ENCODE results near the gene ZBTB20. TPM values are rescaled to one million over a fixed set of nuclear protein-coding genes. Genes with fewer than 3 reads are reported as not detected.

Gene ZBTB20
- total RNA-seq, 1 experiment from 2014 or later, result 4.8 TPM

DNA sequence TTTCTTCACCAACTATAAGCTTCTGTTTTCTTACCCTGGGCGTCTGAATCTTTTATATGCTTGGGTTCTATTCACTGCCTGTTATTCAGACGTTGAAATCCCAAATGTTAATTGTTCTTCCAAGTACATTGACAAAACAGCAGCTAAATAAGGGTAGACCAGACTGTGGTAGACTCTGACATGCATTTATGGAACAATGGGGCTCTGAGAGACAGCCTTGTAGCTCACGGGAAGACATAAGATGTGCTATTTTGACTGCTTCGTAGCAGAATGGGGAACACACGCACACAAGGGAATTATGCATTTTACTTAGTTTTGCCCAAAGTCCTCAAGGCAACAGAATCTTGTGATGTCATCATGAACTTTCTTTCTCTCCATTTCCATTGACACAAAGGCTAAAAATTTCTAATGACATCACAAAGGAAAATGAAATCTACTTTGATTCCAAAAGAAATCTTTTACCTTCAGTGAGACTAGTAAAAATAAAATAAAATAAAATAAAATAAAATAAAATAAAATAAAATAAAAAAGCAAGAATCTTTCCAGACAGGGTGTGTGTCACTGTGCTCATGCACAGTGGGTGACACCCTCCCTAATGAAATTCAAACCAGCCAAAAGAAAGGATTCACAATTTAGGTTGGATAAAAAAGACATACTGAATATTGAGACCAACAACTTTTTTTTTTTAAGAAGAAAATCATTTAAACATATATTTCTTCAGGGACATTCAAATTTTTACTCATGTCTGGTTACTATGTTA is 346.6 kb downstream of the ZBTB20 start:
- no peak for DNase-seq (ENCODE audit: extremely low read depth, low read depth)

DNA sequence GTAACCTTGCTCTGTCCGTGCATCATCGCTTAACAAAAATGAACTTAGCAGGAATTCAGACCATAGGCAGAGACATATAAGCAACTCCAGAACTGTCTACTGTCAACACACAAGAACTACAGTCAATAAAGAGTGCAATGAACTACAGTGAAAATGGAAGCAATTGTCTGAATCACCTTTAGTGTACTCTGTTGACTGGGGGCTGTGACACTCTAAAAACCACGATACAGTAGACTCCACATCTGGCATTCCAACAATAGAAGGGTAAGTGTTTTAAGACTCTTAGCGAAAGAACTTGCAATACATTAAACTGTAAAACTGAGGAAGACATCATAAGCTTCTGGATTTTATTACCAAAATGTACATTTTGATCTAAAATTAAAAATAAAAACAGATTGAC is 347.3 kb downstream of the ZBTB20 start:
- DNase-seq (ENCODE audit: extremely low read depth, low read depth), result no peak

DNA sequence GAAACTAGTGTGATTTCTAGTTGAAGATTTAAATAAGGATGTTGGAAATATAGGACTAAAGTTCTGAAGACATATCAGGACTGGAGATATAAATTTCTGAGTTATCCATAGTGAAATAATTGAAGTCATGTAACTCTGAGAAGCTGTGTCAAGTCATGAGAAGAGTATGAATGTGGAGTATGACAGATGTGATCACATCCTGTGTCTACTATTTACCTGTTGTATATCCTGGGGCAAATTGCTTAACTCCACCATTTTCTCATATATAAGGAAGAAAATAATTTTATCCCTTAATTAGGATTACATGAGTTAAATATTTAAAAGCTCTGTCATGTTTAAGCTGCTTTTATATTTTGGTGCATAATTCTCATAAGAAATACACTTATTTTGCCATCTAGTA is 350.3 kb downstream of the ZBTB20 start:
- no peak for DNase-seq (ENCODE audit: extremely low read depth, low read depth)

DNA sequence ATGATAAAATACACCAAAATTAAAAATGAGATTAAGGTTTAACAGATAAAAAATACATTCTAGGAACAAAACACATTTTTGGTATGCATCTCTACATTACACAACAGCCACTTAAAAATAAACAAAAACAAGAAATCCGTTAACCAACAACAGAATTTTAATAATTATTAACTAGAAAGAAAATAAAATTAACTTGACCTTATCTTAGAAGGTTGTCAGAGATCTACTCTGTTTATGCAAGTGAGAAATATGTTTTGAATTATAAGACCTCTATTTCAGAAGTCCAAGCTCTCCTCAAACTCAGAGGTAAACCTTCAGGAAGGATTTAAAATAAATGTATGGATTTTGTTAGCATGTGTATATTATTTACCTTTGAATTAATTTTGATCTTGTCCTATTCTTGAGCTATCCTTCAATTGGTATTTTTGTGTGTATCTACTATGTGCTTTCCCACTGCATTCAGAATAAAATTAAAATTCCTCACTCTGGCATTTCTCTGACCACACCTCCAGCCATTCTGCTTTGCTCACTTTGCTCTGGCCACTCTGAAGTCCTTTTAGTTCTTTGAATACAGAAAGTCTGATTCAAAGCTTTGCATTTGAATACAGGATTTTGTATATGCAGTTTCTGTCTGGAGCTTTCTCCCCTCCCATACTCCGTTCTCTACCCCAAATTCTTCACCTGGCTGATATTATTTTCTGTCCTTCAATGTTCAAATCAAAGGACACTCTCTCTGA is 352.0 kb downstream of the ZBTB20 start:
- no peak for DNase-seq (ENCODE audit: extremely low read depth, low read depth)

DNA sequence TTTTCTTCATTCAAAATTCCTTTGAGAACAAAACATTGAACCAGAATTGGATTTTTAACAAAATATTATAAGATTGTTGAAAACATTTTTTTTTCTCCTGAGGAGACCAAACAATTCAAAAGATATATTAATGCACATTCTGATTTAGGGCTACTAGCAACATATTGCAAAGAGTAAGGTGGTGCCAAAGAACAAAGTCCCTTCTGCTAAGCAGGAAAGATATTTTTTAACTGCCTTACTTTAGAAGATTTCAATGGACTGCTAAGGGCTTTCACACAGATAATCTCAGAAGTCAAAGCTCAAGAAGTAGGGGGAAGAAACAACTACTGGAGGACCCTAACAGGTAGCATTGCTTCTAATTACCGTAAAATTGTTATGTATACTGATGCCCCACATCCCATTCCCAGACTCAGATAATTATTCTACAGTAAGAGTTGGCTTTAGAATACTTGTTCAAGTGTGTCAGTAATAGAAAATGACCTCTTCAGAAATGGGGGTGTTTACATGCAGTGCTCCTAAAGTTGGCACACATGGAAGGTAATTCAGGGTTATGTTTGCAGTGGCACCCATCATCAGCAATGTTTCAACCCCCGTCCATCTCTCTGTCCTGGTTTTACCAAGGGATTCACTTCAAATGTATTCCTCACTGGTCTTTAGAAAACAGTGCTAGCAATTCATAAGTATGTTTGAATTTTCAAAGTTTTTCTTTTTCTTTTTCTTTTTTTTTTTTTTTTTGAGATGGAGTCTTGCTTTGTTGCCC is 354.7 kb downstream of the ZBTB20 start:
- DNase-seq (ENCODE audit: extremely low read depth, low read depth), result no peak

DNA sequence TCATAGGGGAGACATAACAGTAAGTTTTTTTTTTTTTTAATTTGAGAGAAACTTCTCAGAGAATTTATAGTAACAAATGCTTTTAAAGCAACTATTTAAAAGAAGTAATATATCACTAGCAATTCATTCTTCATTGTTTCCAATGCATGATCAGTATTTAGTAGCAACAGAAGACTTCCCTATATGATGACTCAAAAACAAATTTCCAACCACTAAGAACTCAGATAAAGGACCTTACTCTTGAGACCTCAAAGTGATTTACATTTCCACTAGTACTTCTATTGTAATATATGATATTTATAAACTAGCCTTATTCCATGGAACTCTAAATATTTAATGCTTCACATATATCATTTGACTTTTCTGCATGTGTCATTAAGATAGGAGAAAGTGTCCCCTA is 356.3 kb downstream of the ZBTB20 start:
- no peak for DNase-seq (ENCODE audit: extremely low read depth, low read depth)

DNA sequence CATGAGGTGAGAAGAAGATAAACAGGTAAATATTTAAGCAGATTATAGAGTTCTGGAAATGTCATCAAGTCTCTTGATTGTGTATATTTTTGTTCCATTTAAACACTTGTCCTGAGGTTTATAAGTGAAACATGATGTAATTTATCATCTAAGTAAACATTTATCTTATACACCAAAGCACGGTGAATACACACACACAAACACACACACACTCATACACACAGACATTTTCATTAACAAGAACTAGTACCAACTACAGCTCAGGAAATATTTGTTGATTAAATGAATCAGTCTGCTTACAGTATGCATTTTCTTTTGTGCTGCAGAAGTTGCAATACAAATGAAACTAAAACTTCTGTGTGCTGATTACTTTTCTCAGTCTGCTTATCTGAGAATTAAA is 357.3 kb downstream of the ZBTB20 start:
- no peak for DNase-seq (ENCODE audit: extremely low read depth, low read depth)

DNA sequence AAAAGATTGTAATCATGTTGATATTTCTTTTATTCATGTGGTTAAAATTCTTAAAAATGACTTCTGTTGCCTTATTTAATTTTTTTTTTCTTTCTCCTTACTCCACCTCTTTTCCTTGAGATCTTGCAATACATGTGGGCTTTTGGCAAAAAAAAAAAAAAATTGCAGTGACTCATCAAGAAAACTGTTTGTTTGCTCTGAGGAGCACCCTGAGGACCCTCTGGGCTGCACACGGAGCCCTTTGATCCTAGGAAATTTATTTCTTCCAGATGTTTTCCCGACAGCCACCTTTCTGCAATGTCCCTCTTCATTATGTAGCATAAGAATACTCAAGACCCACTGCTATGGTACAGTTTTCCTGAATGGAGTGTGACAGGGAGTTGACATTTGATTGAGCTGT is 371.7 kb downstream of the ZBTB20 start:
- no peak for DNase-seq (ENCODE audit: extremely low read depth, low read depth)

DNA sequence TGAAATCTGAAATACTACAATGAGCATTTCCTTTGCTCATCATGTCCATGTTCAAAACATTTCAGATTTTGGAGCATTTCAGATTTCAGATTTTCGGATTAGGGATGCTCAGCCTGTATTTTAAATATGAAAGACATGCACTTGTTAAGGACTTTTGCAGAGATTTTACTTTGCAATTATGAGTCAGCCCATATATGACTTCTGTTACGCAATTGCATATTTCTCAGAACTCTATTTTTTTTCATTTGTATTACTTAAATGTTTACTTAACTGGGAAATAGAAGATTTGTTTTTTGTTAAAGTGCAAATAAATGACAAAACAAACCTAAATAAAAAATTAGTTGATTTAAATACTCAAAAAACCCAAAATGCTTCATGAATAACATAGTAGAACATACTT is 376.2 kb downstream of the ZBTB20 start:
- no peak for DNase-seq (ENCODE audit: extremely low read depth, low read depth)

DNA sequence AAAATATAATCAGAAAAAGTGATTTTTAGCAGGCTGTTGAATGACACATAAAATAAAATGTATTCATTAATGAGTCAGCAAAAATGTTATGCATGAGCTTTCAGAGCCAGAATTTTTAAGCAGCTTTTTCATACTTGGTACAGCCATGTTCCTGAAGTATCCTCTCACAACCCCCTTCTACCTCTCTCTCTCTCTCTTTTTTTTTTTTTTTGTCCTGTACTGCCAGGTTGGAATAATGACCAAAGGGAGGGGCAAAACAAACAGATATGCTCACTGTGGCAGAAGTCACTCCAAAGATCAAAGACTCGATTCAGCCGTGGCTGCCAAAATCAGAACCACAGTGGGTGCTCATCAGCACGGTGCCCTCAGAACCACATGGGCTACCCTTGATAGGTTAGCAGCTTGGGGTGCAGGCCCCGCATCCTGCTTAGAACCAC is 383.0 kb downstream of the ZBTB20 start:
- no peak for DNase-seq (ENCODE audit: extremely low read depth, low read depth)

DNA sequence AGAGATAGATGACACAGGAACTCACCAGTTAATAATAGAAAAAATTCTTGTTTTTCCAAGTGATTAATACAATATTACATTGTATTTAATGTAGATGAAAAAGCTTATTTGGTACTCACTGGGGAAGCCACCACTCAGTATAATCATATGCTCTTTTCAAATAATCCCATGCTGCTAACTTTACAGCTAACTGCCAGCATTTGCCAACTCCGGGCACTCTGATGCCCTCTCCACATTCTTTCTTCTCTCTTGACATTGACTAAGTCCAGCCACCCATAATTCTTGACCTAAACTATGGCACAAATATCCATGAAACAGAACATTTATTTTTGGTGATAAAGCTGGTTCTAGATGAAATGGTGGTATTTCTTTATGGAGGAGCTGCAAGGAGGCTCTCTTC is 384.9 kb downstream of the ZBTB20 start:
- DNase-seq (ENCODE audit: extremely low read depth, low read depth), result no peak

DNA sequence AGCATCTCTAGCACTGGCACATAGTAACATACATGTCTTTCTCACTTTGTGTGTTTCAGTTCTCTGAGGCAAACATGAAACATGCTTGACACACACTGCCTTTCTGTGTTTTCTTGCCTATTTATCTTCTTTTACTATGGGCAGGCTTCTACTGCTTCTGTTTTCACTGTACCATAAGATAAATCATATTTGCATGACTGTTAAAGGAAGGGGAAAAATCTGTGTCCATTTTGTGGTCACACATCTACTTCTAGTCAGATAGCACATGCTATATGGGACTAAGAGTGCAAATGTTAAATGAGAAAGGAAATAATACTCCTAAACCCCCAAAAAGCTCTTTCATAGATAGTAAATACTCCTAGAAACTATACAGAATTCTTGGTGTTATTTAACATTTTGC is 386.4 kb downstream of the ZBTB20 start:
- DNase-seq (ENCODE audit: extremely low read depth, low read depth), result no peak

DNA sequence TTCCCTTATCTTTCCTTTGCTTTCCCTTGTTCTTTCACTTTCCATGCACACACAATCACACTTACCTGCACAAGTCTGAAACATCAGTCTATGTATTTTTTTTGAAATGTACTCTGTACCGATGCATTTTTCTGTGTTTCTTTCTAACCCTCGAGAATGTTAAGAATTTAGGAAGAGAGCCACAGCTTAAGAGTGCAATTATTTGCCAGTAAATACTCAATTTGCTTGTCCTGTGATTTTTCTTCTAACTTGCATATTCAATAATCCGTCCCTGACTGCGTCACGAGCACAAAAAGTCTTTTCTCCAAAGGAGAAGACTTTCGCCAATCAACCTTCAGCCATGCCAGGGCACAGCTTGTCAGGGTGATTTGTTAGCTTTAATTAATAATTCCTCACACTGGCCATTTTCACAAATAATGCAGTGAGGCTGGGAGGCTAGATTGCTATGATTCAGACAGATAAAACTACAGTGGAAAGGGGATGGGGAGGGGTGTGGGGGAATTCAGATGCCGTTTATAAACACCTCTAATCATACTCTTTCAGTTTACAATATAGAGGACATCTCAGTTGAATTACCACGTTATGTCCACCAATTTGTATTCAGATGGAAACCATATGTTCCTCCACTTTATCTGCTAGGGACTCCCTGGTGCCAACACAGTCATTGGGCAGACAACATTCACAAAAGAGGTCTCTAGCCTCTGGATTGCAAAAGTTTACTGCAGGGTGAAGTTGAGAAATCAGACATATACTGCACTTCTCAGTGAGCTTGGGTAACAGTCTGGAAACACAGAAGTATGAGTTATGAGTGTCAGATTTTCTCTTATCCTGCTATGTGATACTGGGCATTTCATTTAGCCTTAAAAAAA is 388.0 kb downstream of the ZBTB20 start:
- no peak for DNase-seq (ENCODE audit: extremely low read depth, low read depth)

DNA sequence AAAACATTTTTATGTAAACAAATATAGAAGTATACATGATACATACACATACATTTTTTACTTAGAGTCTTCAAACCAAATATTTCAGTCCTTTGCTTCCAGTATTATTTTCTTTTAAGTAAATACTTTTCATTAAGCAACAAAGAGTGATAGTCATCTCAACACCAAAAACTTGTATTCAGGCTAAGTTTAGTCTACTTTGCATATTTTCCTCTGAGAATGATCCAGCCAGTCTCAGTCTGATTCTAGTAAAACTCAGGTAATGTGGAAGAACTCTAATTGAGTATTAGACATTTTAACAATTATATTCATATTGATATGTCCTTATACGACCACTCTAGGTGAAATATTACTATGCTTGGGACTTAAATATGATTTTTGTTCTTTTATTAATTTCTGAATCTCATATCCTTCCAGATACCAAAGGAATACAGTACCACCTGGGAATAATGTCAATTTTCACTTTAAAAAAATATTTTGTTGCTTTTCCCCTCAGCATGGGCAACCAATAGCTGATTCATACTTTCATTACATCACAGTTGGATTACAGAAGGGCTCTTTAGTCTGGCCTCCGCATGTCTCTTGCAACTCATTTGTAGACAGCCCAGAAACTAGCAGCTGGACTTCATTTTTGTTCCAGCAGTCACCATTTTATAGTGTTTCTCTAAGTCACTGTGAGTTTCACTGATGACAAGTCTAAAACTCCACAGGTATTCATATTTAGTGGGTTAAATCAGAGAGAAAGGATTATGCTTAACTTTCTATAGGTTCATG is 390.4 kb downstream of the ZBTB20 start:
- DNase-seq (ENCODE audit: extremely low read depth, low read depth), result no peak

DNA sequence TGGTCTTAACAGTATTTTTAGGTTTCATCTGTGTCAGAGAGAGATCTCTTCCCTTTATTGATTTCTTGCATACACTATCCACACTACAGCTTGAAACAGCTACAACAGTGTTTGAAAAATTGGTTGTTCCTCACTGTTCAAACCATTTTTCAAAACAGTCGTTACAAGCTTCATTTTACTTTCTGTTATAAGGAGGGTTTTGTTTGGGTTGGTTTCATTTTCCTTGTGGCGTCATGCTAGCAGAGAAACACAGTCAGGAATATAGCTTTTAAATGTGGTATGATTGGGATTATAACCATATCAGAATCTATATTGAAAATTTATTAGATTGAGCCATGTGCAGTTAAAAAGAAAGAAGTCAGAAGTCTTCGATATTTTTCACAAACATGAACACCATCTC is 400.6 kb downstream of the ZBTB20 start:
- no peak for DNase-seq (ENCODE audit: extremely low read depth, low read depth)

DNA sequence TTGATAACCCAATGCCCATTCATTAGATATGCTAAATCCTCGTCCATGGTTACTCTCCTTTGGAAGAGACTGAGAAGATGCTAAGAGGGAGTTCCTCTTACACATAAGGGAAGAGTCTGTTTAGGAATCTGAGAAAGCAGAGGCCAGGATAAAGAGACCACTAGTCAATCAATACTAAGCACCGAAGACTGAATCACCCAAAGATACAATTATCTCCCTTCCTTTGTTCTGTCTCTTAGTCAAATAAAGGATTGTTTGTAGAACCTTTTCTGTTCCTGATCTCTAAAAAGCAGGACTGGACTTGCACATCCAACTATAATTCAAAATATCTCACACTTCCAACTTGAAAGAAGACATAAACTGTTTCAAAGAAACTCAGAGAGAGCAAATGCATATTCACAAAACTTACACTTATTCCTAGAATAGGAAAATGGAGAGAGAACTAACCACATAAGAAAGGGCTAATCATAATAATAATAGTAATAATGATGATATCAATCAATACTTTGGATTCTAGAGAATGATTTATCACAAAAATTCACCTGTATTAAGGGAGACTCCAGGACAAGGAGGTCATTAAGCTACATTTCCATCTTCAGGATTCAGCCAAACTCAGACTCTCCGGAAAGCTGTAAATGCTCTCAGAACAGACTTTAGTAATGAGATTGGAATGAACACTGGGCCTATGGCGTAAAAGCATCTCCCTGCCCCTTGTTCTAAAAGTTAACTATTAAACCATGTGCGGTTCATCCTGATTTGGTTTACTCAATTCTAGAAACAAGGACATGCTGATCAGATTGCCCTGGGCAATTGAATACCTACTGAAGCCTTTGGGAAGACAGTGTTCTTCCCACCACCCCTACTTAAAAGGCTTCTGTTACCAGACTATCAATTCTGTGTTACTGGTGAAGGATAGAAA is 401.5 kb downstream of the ZBTB20 start:
- DNase-seq (ENCODE audit: extremely low read depth, low read depth), result no peak

DNA sequence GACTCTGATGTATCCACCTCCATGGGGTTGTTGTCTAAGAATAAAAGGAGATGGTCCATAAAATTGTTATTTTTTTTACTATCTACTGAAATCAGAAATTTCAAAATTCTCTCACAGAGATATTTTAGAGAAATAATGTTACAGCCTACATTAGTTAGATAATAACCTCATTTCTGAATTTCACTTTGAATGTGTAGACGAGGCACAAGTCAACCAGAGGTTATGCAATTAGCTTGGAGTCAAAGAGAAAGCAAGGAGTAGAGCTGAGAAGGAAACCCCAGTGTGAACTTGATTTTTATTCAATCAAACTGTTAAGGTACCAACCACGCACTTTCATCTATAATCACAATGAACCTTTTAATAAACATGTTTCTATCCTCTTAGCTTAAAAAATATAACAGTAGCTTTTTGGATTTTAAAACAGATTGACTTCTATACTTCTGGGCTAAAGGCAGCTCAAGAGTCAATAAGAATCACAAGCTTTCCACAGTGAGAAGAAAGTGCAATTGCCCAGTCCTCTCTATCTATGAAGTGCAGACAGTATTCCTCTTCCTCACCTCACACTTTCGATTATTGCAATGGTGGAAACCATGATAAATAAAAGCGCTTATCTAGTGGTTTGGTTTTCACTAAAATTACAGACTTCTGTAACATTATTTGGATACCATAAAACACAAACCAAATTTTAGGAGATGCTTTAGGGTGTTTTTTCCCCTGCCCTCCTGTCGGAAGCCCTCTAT is 403.2 kb downstream of the ZBTB20 start:
- DNase-seq (ENCODE audit: extremely low read depth, low read depth), result no peak

DNA sequence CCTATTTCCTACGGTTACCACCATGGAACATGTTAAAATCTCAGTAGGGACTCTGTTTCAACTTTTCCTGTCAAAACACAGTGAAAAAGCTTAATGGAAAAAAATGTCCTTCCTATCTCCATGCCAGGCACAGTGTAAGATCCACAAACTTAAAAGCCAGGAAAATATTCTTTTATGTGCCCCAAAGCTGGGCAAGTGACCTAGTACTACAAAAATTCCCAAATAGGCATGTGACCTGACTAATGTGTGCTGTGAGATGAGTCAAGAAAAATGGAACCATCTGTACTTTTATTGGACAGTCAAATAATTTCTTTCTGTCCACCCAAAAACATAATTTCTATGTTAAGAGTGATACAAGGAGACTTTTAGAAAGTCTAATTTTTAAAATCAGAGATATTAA is 406.0 kb downstream of the ZBTB20 start:
- no peak for DNase-seq (ENCODE audit: extremely low read depth, low read depth)

All from NCI-H460 (cell line).